ENCODE results near the gene KLHL25.

The KLHL25 gene

DNA sequence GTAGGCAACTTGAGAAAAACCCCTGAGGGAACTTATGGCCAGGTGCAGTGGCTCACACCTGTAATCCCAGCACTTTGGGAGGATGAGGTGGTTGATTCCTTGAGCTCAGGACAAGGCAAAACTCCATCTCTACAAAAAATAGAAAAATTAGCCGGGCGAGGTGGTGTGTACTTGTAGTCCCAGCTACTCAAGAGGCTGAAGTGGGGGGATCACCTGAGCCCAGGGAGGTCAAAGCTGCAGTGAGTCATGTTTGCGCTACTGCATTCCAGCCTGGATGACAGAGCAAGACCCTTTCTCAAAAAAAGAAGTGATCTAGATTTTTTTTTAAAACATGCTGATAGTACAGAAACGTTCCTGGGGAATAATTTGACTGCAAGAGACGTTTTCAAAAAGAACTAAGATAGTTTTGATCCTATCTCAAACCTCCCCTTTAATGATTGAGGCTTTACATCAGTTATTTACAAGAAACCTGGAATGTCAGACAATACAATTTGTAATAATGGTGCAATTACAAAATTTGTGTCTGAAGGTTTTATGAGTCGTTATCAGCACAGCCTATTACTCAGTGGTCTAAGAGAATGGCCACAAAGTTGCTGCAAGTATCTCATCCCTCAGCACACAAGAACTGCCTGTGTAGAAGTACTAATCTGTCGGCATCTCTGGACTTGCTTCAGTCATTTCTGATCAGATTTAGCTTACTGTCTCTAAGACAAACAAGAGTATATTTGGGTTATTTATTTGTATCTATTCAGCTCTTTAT lies 32.2 kb upstream of the KLHL25 start:
- Histone ChIP-seq H3K27me3 (ENCODE audit: insufficient read depth, insufficient read length) (no peaks in the 10 kb centered on the region), H3K9ac (ENCODE audit: insufficient read length, low read depth) (no peak overlapping the region), H3K4me3 (ENCODE audit: insufficient read length, low read depth) (no peak overlapping the region), H3K9me3 (ENCODE audit: insufficient read depth, low read length) (no peaks in the 10 kb centered on the region), H3K36me3 (ENCODE audit: insufficient read depth, insufficient read length, low read length) (no peaks in the 10 kb centered on the region), H3K4me1 (ENCODE audit: insufficient read depth, insufficient read length) (no peaks in the 10 kb centered on the region)
- TF ChIP-seq ZNF274 (IDR thresholded peaks at IDR 0.05; ENCODE audit: low read depth, low read length), result no peak
- DNase-seq (ENCODE audit: low read depth, low spot score), result no peak

GRCh38 chr15:85825719-85826118 lies 31.0 kb upstream of the KLHL25 start:
- DNase-seq (ENCODE audit: low read depth, low spot score), result no peak
- TF ChIP-seq YY1 (IDR thresholded peaks at IDR 0.05; ENCODE audit: insufficient read depth, insufficient read length) (no peak), SUZ12 (IDR thresholded peaks at IDR 0.05; ENCODE audit: extremely low read depth, insufficient read depth, insufficient read length) (no peak), ZNF274 (IDR thresholded peaks at IDR 0.05; ENCODE audit: low read depth, low read length) (no peak)
- no peaks in the 10 kb centered on the region for H3K9me3 ChIP-seq (ENCODE audit: insufficient read depth, low read length)

DNA sequence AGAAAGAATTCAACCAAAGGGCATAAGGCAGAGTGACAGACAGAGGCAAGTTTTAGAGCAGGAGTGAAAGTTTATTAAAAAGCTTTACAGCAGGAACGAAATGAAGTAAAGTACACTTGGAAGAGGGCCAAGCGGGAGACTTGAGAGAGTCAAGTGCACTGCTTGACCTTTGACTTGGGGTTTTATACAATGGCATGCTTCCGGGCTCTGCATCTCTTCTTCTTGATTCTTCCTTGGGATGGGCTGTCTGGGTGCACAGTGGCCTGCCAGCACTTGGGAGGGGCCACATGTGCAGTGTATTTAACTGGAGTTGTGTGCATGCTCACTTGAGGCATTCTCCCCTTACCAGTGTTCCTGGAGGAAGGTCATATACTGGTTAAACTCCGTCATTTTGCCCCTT lies 30.4 kb upstream of the KLHL25 start:
- H3K4me1 ChIP-seq (ENCODE audit: insufficient read depth, insufficient read length), result no peaks in the 10 kb centered on the region
- H3K9me3 ChIP-seq (ENCODE audit: insufficient read depth, low read length), result no peaks in the 10 kb centered on the region
- H3K27me3 ChIP-seq (ENCODE audit: insufficient read depth, insufficient read length), result no peaks in the 10 kb centered on the region
- H3K36me3 ChIP-seq (ENCODE audit: insufficient read depth, insufficient read length, low read length), result no peaks in the 10 kb centered on the region
- no peak for DNase-seq (ENCODE audit: low read depth, low spot score)
- H3K9ac ChIP-seq (ENCODE audit: insufficient read length, low read depth), result no peak overlapping the region
- H3K4me3 ChIP-seq (ENCODE audit: insufficient read length, low read depth), result no peak overlapping the region
- TF ChIP-seq ZNF274 (IDR thresholded peaks at IDR 0.05; ENCODE audit: low read depth, low read length), result no peak
- no peak for TF ChIP-seq SUZ12 (IDR thresholded peaks at IDR 0.05; ENCODE audit: extremely low read depth, insufficient read depth, insufficient read length)
- TF ChIP-seq YY1 (IDR thresholded peaks at IDR 0.05; ENCODE audit: insufficient read depth, insufficient read length), result no peak

More at GRCh38 chr15:85825719-85826118, 31.0 kb upstream of the KLHL25 start:
- no peak overlapping the region for H3K9ac ChIP-seq (ENCODE audit: insufficient read length, low read depth)
- H3K4me3 ChIP-seq (ENCODE audit: insufficient read length, low read depth), result no peak overlapping the region
- H3K4me1 ChIP-seq (ENCODE audit: insufficient read depth, insufficient read length), result no peaks in the 10 kb centered on the region
- H3K36me3 ChIP-seq (ENCODE audit: insufficient read depth, insufficient read length, low read length), result no peaks in the 10 kb centered on the region
- H3K27me3 ChIP-seq (ENCODE audit: insufficient read depth, insufficient read length), result no peaks in the 10 kb centered on the region

GRCh38 chr15:85821545-85821944 lies 26.8 kb upstream of the KLHL25 start:
- Histone ChIP-seq H3K36me3 (ENCODE audit: insufficient read depth, insufficient read length, low read length) (no peaks in the 10 kb centered on the region), H3K27me3 (ENCODE audit: insufficient read depth, insufficient read length) (no peaks in the 10 kb centered on the region), H3K9me3 (ENCODE audit: insufficient read depth, low read length) (no peaks in the 10 kb centered on the region), H3K4me1 (ENCODE audit: insufficient read depth, insufficient read length) (no peaks in the 10 kb centered on the region), H3K9ac (ENCODE audit: insufficient read length, low read depth) (no peak overlapping the region), H3K4me3 (ENCODE audit: insufficient read length, low read depth) (no peak overlapping the region)
- DNase-seq (ENCODE audit: low read depth, low spot score), result no peak
- TF ChIP-seq ZNF274 (IDR thresholded peaks at IDR 0.05; ENCODE audit: low read depth, low read length) (no peak), YY1 (IDR thresholded peaks at IDR 0.05; ENCODE audit: insufficient read depth, insufficient read length) (no peak), SUZ12 (IDR thresholded peaks at IDR 0.05; ENCODE audit: extremely low read depth, insufficient read depth, insufficient read length) (no peak)

DNA sequence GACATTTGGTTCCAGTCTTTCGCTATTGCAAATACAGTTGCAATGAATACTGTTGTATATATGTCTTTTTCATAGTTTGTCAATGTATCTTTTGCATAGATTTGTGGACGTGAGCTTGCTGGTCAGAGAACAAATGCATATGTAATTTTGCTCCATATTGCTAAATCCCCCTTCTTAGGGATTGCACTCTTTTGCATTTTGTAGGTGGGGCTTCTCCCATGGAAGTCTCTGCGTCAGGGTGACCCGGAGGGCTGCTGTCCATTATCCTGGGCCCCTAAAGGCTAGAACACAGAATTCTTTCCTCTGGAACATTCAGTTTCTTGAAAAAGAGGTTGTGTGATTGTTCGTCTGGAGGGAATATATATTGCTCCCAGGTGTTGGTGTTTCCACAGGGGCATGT lies 25.2 kb upstream of the KLHL25 start:
- no peak for DNase-seq (ENCODE audit: low read depth, low spot score)
- no peaks in the 10 kb centered on the region for H3K9me3 ChIP-seq (ENCODE audit: insufficient read depth, low read length)
- no peak overlapping the region for H3K4me3 ChIP-seq (ENCODE audit: insufficient read length, low read depth)

GRCh38 chr15:85813234-85813633 lies 18.5 kb upstream of the KLHL25 start:
- Histone ChIP-seq H3K9me3 (ENCODE audit: insufficient read depth, low read length) (no peaks in the 10 kb centered on the region), H3K4me1 (ENCODE audit: insufficient read depth, insufficient read length) (no peaks in the 10 kb centered on the region), H3K4me3 (ENCODE audit: insufficient read length, low read depth) (no peak overlapping the region), H3K9ac (ENCODE audit: insufficient read length, low read depth) (no peak overlapping the region), H3K27me3 (ENCODE audit: insufficient read depth, insufficient read length) (no peaks in the 10 kb centered on the region), H3K36me3 (ENCODE audit: insufficient read depth, insufficient read length, low read length) (no peaks in the 10 kb centered on the region)
- DNase-seq (ENCODE audit: low read depth, low spot score), result no peak
- no peak for TF ChIP-seq YY1 (IDR thresholded peaks at IDR 0.05; ENCODE audit: insufficient read depth, insufficient read length)
- TF ChIP-seq SUZ12 (IDR thresholded peaks at IDR 0.05; ENCODE audit: extremely low read depth, insufficient read depth, insufficient read length), result no peak
- TF ChIP-seq ZNF274 (IDR thresholded peaks at IDR 0.05; ENCODE audit: low read depth, low read length), result no peak

More for the DNA sequence above, 25.2 kb upstream of the KLHL25 start:
- H3K4me1 ChIP-seq (ENCODE audit: insufficient read depth, insufficient read length), result no peaks in the 10 kb centered on the region
- TF ChIP-seq SUZ12 (IDR thresholded peaks at IDR 0.05; ENCODE audit: extremely low read depth, insufficient read depth, insufficient read length), result no peak
- TF ChIP-seq YY1 (IDR thresholded peaks at IDR 0.05; ENCODE audit: insufficient read depth, insufficient read length), result no peak
- no peak for TF ChIP-seq ZNF274 (IDR thresholded peaks at IDR 0.05; ENCODE audit: low read depth, low read length)
- H3K9ac ChIP-seq (ENCODE audit: insufficient read length, low read depth), result no peak overlapping the region
- no peaks in the 10 kb centered on the region for H3K36me3 ChIP-seq (ENCODE audit: insufficient read depth, insufficient read length, low read length)
- no peaks in the 10 kb centered on the region for H3K27me3 ChIP-seq (ENCODE audit: insufficient read depth, insufficient read length)

DNA sequence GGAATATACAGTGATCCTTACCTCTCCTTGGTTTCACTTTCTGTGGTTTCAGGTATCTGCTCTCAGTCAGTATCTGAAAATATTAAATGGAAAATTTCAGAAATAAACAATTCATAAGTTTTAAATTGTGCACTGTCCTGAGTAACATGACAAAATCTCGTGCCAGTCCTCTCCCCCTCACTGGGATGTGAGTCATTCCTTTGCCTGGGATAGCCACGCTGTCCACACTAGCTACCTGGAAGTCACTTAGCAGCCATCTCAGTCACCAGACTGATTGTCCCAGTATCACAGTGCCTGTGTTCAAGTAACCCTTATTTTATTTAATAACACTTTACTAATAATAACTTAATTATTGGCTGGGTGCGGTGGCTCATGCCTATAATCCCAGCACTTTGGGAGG lies 15.3 kb upstream of the KLHL25 start:
- no peaks in the 10 kb centered on the region for H3K36me3 ChIP-seq (ENCODE audit: insufficient read depth, insufficient read length, low read length)
- no peak overlapping the region for H3K9ac ChIP-seq (ENCODE audit: insufficient read length, low read depth)
- no peak for DNase-seq (ENCODE audit: low read depth, low spot score)
- TF ChIP-seq ZNF274 (IDR thresholded peaks at IDR 0.05; ENCODE audit: low read depth, low read length) (no peak), YY1 (IDR thresholded peaks at IDR 0.05; ENCODE audit: insufficient read depth, insufficient read length) (no peak), SUZ12 (IDR thresholded peaks at IDR 0.05; ENCODE audit: extremely low read depth, insufficient read depth, insufficient read length) (no peak)
- no peaks in the 10 kb centered on the region for H3K27me3 ChIP-seq (ENCODE audit: insufficient read depth, insufficient read length)
- H3K4me1 ChIP-seq (ENCODE audit: insufficient read depth, insufficient read length), result no peaks in the 10 kb centered on the region
- H3K9me3 ChIP-seq (ENCODE audit: insufficient read depth, low read length), result no peaks in the 10 kb centered on the region
- no peak overlapping the region for H3K4me3 ChIP-seq (ENCODE audit: insufficient read length, low read depth)
